NCI-H1048 (cell line): Measurements from ENCODE around the gene CCDC54.
A peak's percentile ranks its signal among the peaks of the same experiment; 100 is the strongest.

Experiments
- DNase-seq: peaks from one replicate; lab custom pipeline; 2025; lab: John Stamatoyannopoulos, UW

CCDC54 gene

GRCh38 chr3:107392549-107393165, 15.4 kb downstream of the CCDC54 start:
- no peak for DNase-seq

DNA sequence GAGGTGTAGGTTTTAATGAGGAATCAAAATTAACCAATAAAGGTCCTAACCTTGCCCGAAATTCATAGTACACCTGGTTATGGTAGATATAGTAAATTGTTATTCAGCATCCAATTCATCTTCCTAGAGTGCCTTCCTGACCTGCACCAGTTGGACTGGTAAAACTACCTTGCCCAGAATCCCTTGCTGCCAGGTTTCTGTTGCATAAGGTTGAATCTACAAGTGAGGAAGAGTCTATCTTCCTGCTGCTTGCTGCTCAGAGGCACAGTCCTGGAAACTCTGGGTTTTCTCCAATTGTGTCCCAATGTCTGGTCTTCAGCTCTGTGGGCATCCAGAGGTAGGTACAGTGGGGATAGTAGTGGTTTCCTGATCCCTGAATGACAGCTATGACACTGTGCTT, 17.3 kb downstream of the CCDC54 start:
- no peak for DNase-seq

DNA sequence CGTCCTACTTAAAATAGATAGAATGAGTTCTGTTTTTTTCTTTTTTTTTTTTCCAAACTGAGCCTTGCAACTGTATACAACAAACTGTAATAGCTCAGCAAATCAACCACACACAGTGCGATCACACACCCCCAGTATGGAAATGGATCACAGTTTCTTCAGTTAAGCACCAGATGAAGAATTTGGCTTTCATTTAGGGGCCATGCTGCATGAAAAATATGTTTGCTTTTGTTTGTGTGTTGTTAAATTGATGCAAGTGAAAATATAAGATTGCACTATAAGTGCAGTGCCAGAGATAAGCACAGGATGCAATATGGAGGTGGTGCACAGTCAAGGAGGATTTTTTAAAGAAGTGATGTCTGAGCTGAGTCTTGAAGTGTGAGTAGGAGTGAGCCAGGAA, 17.8 kb downstream of the CCDC54 start:
- DNase-seq, result no peak

DNA sequence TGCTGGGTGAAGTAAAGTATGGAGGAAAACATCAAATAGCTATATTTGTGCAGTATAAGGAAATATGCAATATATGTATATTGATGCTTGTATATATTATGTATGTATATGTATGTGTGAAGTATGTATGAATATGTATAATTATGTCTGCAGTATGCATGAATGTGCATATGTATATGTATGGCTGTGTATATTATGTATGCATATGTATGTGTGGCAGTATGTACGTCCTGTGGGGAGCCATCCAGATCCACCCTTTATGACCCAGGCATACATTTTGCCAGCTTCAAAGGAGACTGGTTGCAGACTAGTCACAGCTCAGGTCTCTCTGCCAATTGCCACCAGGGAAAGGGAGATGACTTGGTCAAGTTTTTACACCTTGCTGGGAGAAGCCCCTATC, 24.1 kb downstream of the CCDC54 start:
- DNase-seq, result no peak

DNA sequence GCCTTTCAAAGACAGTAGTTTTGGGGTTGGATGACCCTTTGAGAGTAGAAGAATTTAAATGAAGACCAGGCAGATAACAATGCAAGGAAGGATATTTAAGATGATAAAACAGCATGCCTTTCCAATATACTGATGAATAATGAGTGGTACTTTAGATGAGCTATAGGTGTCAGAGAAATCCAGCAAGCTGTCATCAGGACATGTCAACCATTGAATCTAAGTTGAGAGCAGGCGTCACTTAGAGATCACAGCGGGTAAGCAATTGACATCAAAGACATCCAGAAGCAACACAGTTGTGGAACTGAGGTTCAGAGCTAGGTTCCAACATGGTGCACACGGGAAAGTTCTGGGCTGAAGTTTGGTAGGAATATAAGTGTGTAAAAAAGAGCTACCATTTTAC, 25.0 kb downstream of the CCDC54 start:
- DNase-seq, result no peak

- DNase-seq, result no peak
Observed at GRCh38 chr3:107404727-107405469, 27.7 kb downstream of the CCDC54 start.

GRCh38 chr3:107407355-107407754, 30.1 kb downstream of the CCDC54 start:
- no peak for DNase-seq

GRCh38 chr3:107408513-107408912, 31.3 kb downstream of the CCDC54 start:
- DNase-seq, result no peak

GRCh38 chr3:107409365-107409764, 32.1 kb downstream of the CCDC54 start:
- DNase-seq, result no peak

GRCh38 chr3:107410606-107411005, 33.4 kb downstream of the CCDC54 start:
- DNase-seq, result no peak

DNA sequence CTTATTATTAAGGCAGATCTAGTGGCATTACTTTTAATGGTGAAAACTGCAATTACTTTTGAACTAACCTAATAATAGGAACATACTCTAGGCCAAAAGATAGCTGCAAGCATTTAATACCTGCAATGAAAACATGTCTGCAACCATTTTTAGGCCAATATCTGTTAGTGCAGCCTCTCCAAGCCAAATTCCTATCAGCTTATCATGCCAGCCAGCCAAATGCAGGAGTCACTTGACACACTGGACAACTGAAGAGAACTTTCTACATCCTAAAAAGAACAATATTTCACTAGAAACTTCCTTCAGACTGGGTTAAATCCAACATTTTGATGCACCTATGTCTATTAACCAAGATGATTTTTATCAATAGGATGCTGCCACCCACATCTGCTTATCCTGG, 33.8 kb downstream of the CCDC54 start:
- DNase-seq, result no peak

GRCh38 chr3:107411779-107412178, 34.5 kb downstream of the CCDC54 start:
- no peak for DNase-seq

GRCh38 chr3:107412376-107412775, 35.1 kb downstream of the CCDC54 start:
- no peak for DNase-seq

- no peak for DNase-seq
Observed at GRCh38 chr3:107413264-107413663, 36.0 kb downstream of the CCDC54 start.

- no peak for DNase-seq
Observed at GRCh38 chr3:107414325-107414964, 37.2 kb downstream of the CCDC54 start.

- DNase-seq, result no peak
Observed at GRCh38 chr3:107416138-107416537, 38.9 kb downstream of the CCDC54 start.

DNA sequence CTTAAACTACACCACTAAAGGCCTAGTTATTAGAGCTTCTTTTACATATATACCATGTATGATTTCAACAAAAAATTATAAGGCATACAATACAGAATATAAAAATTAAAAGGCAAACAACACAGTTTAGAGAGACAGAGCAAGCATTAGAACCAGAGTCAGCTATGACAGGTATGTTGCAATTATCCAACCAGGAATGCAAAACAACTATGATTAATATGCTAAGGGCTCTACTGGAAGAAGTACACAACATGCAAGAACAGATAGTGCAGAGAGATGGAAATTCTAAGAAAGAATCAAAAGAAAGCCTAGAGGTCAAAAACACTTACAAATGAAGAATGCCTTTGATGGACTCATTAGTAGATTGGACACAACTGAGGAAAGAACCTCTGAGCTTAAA, 39.6 kb downstream of the CCDC54 start:
- DNase-seq, result no peak

- DNase-seq, result peak; percentile 9
Observed at GRCh38 chr3:107421170-107421792, 44.0 kb downstream of the CCDC54 start.

- DNase-seq, result no peak
Observed at GRCh38 chr3:107421881-107422280, 44.6 kb downstream of the CCDC54 start.

GRCh38 chr3:107425033-107425432, 47.8 kb downstream of the CCDC54 start:
- no peak for DNase-seq

DNA sequence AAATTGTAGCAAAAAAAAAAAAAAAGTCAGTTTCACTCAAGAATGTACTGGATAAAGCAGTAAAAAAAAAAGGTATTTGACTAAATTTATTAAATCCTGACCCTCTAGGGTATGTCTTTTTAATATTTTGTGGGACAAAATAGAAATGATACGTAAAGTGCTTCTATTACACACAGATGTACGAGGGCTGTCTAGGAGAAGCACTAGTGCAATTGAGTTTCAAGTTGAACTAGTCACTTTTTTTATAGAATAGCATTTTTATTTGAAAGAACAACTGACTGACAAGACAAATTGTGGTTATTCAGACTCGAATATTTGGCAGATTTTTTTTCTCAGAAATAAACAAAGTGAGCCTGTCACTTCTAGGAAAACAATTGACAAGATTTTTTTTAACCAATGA, 49.0 kb downstream of the CCDC54 start:
- no peak for DNase-seq
